MM.1S (cell line): ENCODE results near the gene NCS1.

ENCODE experiments used
- DNase-seq: peaks from one replicate; pipeline ENCODE4 v3.0.0-alpha.2; 2015
- H2AFZ ChIP-seq: fragments of 300-600 bp; sonication (generic); 2 replicates; pipeline ENCODE4 v1.6.0; 2016; ENCODE audit warnings: antibody characterized with exemption, low read length
- H3F3A ChIP-seq: fragments of 300-600 bp; sonication (generic); 2 replicates; pipeline ENCODE4 v1.6.1; 2016; ENCODE audit warnings: mild to moderate bottlenecking, antibody characterized with exemption, low read length, moderate library complexity, mixed read lengths; ENCODE audit not compliant: insufficient read depth
- H3K27ac ChIP-seq: fragments of 300-600 bp; sonication (generic); 2 replicates; pipeline ENCODE4 v1.5.1; 2016; ENCODE audit warnings: mild to moderate bottlenecking, low read length
- H3K27me3 ChIP-seq: fragments of 300-600 bp; sonication (generic); replicated peaks from 2 replicates; pipeline ENCODE4 v1.6.0; 2016; ENCODE audit warnings: low read length; ENCODE audit not compliant: insufficient read depth
- H3K36me3 ChIP-seq: fragments of 300-600 bp; sonication (generic); replicated peaks from 2 replicates; pipeline ENCODE4 v1.6.1; 2016; ENCODE audit warnings: mild to moderate bottlenecking, low read length, mixed read lengths; ENCODE audit not compliant: insufficient read depth
- H3K4me1 ChIP-seq: fragments of 300-600 bp; sonication (generic); 2 replicates; pipeline ENCODE4 v1.6.1; 2016; ENCODE audit warnings: low read length, mixed read lengths
- H3K4me2 ChIP-seq: fragments of 300-600 bp; sonication (generic); 2 replicates; pipeline ENCODE4 v1.6.0; 2016; ENCODE audit warnings: low read depth, low read length
- H3K4me3 ChIP-seq: fragments of 300-600 bp; sonication (generic); 2 replicates; pipeline ENCODE4 v1.5.1; 2016; ENCODE audit warnings: low read length, mixed read lengths
- H3K79me2 ChIP-seq: fragments of 300-600 bp; sonication (generic); 2 replicates; pipeline ENCODE4 v1.6.1; 2016; ENCODE audit warnings: mixed run types, low read length, mixed read lengths
- H3K9ac ChIP-seq: fragments of 300-600 bp; sonication (generic); 2 replicates; pipeline ENCODE4 v1.6.1; 2016; ENCODE audit warnings: low read length, mixed read lengths
- H3K9me2 ChIP-seq: fragments of 300-600 bp; sonication (generic); replicated peaks from 2 replicates; pipeline ENCODE4 v1.6.1; 2016; ENCODE audit warnings: mild to moderate bottlenecking, low read length, mixed read lengths; ENCODE audit not compliant: insufficient read depth
- H3K9me3 ChIP-seq: fragments of 300-600 bp; sonication (generic); replicated peaks from 2 replicates; pipeline ENCODE4 v1.6.1; 2016; ENCODE audit warnings: mild to moderate bottlenecking, low read length, mixed read lengths; ENCODE audit not compliant: insufficient read depth
- H4K20me1 ChIP-seq: fragments of 300-600 bp; sonication (generic); 2 replicates; pipeline ENCODE4 v1.6.1; 2016; ENCODE audit warnings: mild to moderate bottlenecking, low read length, moderate library complexity, mixed read lengths; ENCODE audit not compliant: insufficient read depth
- CTCF ChIP-seq: fragments of 300-600 bp; sonication (generic); IDR thresholded peaks from 2 replicates; pipeline ENCODE4 v1.5.1; 2016; ENCODE audit warnings: antibody characterized with exemption, low read length, mixed read lengths
- EZH2 ChIP-seq: fragments of 300-600 bp; sonication (generic); optimal IDR thresholded peaks from 2 replicates; pipeline ENCODE3; 2017; ENCODE audit warnings: low read depth, mild to moderate bottlenecking, antibody characterized with exemption, low read length, mixed read lengths
- EZH2phosphoT487 ChIP-seq: fragments of 300-600 bp; sonication (generic); IDR thresholded peaks from 2 replicates; pipeline ENCODE4 v1.6.1; 2018; ENCODE audit warnings: antibody characterized with exemption, low read length

NCS1 gene

GRCh38 chr9:130240410-130241197 is 68.4 kb downstream of the NCS1 start:
- Histone ChIP-seq H3K4me1 (peaks cover 6% of the 10 kb centered on the region; the same call in 1 of the 2 replicates), H3F3A (0 out of 2 replicates have a peak, but pooled peaks cover 4% of the 10 kb centered on the region), H2AFZ (peak overlapping the region; percentile 52; the same call in 1 of the 2 replicates), H3K9ac (no peak overlapping the region), H3K79me2 (no peaks in the 10 kb centered on the region), H4K20me1 (no peaks in the 10 kb centered on the region), H3K36me3 (no peaks in the 10 kb centered on the region), H3K4me2 (no peak overlapping the region; the same call in 1 of the 2 replicates), H3K27ac (no peak overlapping the region), H3K27me3 (peaks cover 39% of the 10 kb centered on the region), H3K9me2 (no peaks in the 10 kb centered on the region), H3K4me3 (no peak overlapping the region), H3K9me3 (no peaks in the 10 kb centered on the region)
- TF ChIP-seq EZH2phosphoT487 (no peak), EZH2 (no peak), CTCF (no peak)
- DNase-seq: peak; percentile 37

DNA sequence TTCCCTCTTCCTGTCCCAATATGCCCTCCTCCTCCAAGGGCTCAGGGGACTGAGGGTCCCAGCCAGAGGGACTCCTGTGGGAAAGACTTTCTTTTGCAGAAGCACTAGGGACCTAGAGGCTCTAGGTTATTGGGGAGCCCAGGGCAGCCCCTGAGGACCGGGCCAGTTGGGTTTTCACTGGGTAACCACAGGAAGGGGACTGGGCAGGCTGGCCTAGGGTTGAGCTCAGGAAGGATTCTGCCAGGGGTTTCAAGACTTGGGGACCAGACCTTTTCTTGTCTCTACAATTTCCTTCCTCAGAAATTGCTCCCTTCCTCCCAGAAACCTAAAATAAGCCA is 69.0 kb downstream of the NCS1 start:
- Histone ChIP-seq H3K27me3 (peaks cover 45% of the 10 kb centered on the region), H3K9me3 (no peaks in the 10 kb centered on the region), H3K79me2 (no peaks in the 10 kb centered on the region), H3F3A (0 out of 2 replicates have a peak, but pooled peaks cover 4% of the 10 kb centered on the region), H2AFZ (no peak overlapping the region; the same call in 1 of the 2 replicates), H3K27ac (no peak overlapping the region), H3K4me2 (no peak overlapping the region), H4K20me1 (no peaks in the 10 kb centered on the region), H3K9ac (no peak overlapping the region), H3K9me2 (no peaks in the 10 kb centered on the region), H3K4me3 (no peak overlapping the region), H3K36me3 (no peaks in the 10 kb centered on the region), H3K4me1 (peaks cover 6% of the 10 kb centered on the region; the same call in 1 of the 2 replicates)
- no peak for TF ChIP-seq EZH2phosphoT487
- no peak for TF ChIP-seq CTCF
- TF ChIP-seq EZH2: no peak
- no peak for DNase-seq

DNA sequence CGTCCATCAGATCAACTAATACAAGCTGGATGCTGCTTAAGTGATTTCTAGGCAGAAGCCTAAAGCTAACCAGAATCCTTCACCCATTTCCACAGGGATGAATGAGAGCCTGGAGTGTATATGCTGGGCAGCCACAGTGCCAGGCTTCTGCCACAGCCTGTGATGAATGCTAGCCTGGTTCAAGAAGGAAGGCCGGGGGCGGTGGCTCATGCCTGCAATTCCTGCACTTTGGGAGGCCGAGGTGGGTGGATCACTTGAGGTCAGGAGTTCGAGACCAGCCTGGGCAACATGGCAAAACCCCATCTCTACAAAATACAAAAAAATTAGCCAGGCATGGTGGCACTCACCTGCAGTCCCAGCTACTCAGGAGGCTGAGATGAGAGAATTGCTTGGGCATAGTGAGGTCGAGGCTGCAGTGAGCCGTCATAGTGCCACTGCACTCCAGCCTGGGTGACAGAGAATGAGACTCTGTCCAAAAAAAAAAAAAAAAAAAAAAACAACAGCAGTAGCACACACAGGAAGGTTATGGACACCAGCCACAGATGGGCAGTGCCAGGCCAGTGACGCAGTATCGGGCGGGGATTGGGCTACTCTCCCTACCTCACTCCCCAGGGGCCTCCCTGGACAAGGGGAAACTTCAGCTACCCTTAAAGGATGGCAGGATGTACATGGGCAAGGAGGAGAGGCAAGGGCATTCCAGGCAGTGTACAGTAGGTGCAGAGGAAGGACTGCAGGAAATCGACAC is 70.2 kb downstream of the NCS1 start:
- TF ChIP-seq EZH2phosphoT487 (no peak), EZH2 (no peak), CTCF (no peak)
- peaks cover 57% of the 10 kb centered on the region for H3K27me3 ChIP-seq
- H3K4me3 ChIP-seq: no peak overlapping the region
- H3K9me3 ChIP-seq: no peaks in the 10 kb centered on the region
- H3K79me2 ChIP-seq: no peaks in the 10 kb centered on the region
- no peak overlapping the region for H3K27ac ChIP-seq
- H3K9ac ChIP-seq: no peak overlapping the region
- H4K20me1 ChIP-seq: no peaks in the 10 kb centered on the region
- no peak overlapping the region for H3K4me2 ChIP-seq
- H3K9me2 ChIP-seq: no peaks in the 10 kb centered on the region
- no peaks in the 10 kb centered on the region for H3K36me3 ChIP-seq
- H3F3A ChIP-seq: 0 out of 2 replicates have a peak, but pooled peaks cover 4% of the 10 kb centered on the region
- no peak for DNase-seq
- no peak overlapping the region; the same call in 1 of the 2 replicates for H2AFZ ChIP-seq
- peaks cover 6% of the 10 kb centered on the region; the same call in 1 of the 2 replicates for H3K4me1 ChIP-seq
